ENCODE results near the gene FNDC1. TPM values are rescaled to one million over a fixed set of nuclear protein-coding genes. Genes with fewer than 3 reads are reported as not detected.

The FNDC1 gene
- total RNA-seq, 1 donor: not detected

DNA sequence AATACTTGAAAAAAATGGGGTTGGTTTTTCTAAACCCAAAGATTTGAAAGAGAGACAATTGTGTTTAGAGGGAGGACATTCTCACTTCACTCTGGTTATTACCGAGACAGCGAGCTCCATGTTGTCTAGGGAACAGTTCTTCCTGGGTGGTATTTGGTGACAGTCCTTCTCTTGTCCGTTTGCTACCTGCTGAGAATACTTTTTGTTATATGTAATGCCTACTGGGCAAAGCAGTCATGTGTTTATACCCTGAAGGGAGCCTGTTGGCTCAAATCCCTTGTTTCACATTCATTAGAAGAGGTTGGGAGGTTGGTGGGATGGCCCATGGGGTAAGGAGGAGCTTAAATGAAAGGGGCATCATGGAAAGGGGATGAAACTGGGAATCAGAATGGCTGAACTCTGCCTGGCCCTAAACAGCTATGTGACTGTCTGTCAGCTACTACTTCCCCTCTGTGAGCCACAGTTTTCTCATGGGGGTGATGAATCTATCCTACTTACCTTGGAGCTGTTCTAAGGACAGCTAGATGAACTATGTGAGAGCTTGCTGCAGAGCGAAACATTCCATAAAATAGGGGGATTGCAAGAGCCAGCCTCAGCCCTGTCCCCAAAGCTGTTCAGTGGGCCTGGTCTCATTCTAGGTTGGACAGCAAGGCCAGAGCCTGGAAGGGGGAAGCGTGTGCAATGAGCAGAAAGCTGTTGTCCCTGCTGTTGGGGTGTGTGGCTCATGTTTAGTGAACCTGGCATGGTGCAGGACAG, 43.5 kb downstream of the FNDC1 start:
- Histone ChIP-seq H3K27me3 (ENCODE audit: insufficient read depth, low read length) (peaks cover 2% of the 10 kb centered on the region), H3K9me3 (ENCODE audit: low read depth, low read length) (no peaks in the 10 kb centered on the region)

DNA sequence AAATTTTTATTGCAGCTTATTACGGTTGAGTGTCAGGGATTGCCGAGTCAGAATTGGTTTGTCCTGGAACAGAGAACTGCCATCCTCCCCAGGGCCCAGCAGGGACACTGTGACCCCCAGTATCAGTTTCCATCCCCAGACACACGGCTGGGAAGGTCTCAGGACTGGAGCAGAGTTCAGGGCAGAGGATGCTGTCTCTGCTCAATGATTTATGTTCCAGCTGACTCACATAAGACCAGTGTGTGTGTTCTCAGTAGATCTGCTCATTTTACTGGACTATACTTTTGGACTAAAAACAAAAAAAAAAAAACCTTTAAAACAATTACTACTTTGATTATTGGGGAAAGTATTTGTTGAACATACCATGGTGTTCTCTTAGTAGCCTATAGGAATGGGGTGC, 44.2 kb downstream of the FNDC1 start:
- Histone ChIP-seq H3K9me3 (ENCODE audit: low read depth, low read length) (no peaks in the 10 kb centered on the region), H3K27me3 (ENCODE audit: insufficient read depth, low read length) (peaks cover 3% of the 10 kb centered on the region), H3K4me3 (ENCODE audit: low read length) (no peak overlapping the region), H3K4me1 (ENCODE audit: insufficient read depth, low read length) (no peaks in the 10 kb centered on the region)

More for the DNA sequence above, 43.5 kb downstream of the FNDC1 start:
- no peak overlapping the region for H3K4me3 ChIP-seq (ENCODE audit: low read length)
- no peaks in the 10 kb centered on the region for H3K4me1 ChIP-seq (ENCODE audit: insufficient read depth, low read length)

DNA sequence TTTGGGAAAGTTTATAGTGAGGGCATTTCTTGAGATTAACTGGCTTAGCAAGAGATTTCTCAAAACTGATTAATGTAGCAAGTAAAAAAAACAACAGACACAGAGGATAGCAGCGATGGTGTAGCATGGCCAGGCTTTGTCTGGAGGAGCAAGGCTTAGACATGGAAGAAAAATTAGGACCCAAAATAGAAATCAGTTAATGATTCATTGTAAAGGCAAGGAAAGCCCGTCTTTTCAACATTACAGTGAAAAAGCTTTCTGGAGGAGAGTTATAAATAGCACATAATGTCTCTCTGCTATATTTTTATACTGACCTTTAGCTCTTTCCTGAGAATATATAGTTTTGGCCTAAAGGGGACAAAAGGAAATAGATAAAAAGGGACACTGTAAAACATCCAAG, 45.1 kb downstream of the FNDC1 start:
- H3K4me1 ChIP-seq (ENCODE audit: insufficient read depth, low read length): no peaks in the 10 kb centered on the region
- H3K27me3 ChIP-seq (ENCODE audit: insufficient read depth, low read length): peaks cover 3% of the 10 kb centered on the region
- no peak overlapping the region for H3K4me3 ChIP-seq (ENCODE audit: low read length)
- no peaks in the 10 kb centered on the region for H3K9me3 ChIP-seq (ENCODE audit: low read depth, low read length)

DNA sequence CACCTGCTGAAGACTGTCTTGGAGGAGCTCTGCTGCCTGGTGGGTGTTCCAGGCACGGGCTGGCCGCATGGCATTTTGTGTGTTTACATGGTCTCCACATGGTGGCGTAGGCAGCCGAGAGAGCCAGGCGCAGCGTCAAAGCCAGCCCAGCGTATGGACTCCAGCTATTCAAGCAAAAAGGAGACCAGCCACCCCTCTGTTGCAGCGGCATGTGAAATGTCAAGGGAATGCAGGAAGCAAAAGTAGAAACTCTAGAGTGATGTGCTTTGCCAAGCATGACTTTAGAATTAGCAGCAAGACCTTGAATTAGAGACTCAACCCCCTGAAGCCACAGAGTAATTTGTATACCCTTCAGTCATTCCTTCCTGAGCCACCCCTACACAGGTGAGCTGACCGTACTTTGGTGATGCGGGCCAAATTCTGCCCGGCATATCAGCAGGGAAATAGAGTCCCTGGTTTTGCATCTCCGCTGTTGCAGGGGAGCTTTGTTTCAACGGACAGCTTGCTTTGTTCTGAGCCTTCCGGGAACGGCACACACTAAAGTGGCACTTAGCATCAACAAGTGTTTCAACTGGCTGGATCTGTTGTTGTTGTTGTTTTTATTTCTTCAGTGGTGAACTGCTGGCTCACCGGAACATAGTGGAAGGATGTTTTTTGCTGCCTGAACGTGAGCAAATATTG, 48.5 kb downstream of the FNDC1 start:
- Histone ChIP-seq H3K4me1 (ENCODE audit: insufficient read depth, low read length) (no peaks in the 10 kb centered on the region), H3K27me3 (ENCODE audit: insufficient read depth, low read length) (peaks cover 3% of the 10 kb centered on the region), H3K4me3 (ENCODE audit: low read length) (no peak overlapping the region), H3K9me3 (ENCODE audit: low read depth, low read length) (no peaks in the 10 kb centered on the region)

DNA sequence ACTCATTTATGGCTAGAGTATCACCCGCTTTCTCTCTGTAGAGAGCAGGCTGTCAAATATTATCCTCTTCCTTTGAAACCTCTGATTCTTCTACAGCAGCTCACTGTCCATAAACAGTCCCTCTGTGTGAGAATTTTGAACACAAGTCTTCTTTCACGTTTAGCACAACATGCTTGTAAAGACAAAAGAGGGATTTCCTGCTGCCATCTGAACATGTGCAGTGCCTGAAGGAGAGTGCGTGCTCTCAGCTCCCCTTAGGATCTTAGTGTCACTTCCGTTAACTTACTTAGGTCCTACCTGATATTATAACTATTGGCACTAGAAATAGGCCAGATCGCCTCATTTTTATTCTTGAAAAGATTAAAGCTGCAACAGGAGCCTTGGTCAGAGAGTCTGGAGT, 50.9 kb downstream of the FNDC1 start:
- Histone ChIP-seq H3K4me3 (ENCODE audit: low read length) (no peak overlapping the region), H3K27me3 (ENCODE audit: insufficient read depth, low read length) (peaks cover 3% of the 10 kb centered on the region), H3K4me1 (ENCODE audit: insufficient read depth, low read length) (no peaks in the 10 kb centered on the region)

DNA sequence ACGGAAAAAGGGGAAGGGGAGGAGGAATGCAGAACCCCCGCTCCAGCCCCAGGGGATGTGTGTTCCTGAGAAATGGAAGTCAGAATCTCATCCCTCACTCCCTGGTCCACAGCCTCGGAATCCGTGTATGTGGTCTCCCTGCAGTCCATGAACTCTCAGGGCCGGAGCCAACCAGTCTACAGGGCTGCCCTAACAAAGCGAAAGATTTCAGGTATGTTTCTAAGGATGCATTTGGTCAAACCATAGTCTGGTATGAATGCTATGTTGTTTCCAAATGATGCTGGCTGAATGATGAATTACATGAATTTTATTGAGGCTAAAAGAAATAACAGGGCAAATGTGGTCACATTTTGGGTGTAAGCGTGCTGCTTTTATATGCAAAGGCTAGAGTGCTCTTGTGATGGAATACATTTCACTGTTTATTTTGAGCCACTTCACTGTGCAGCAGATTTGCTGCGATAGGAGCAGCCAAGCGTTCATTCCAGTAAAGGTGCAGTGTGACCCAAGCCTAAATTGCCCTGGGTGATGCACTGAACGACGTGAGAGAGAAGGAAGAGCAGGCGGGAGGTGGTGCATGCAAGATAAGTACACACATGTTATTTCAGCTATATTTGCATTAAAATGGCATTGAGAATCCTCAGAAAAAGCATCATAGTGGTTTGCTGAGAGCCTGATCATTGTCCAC, 52.4 kb downstream of the FNDC1 start:
- no peaks in the 10 kb centered on the region for H3K9me3 ChIP-seq (ENCODE audit: low read depth, low read length)
- H3K4me1 ChIP-seq (ENCODE audit: insufficient read depth, low read length): no peaks in the 10 kb centered on the region
- H3K4me3 ChIP-seq (ENCODE audit: low read length): no peak overlapping the region
- H3K27me3 ChIP-seq (ENCODE audit: insufficient read depth, low read length): peaks cover 6% of the 10 kb centered on the region

More for the DNA sequence above, 50.9 kb downstream of the FNDC1 start:
- H3K9me3 ChIP-seq (ENCODE audit: low read depth, low read length): no peaks in the 10 kb centered on the region

DNA sequence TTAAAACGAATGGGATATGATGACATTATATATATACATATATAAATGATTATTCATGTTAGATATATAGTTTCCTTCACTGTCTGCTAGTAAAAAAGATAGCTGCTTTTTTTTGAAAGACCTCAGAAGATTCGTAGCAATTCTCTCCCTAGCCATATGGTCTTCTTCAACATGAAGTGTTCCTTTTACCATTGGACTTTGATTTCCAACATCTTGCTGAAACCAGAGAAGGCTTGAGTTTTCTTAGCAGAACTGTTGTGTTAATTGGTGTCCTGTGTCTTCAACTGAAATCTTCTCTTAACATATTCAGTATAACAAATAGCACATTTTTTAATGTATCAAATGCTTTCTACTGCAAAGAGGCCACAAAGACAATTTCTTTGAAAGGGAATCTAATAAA, 55.3 kb downstream of the FNDC1 start:
- H3K9me3 ChIP-seq (ENCODE audit: low read depth, low read length): no peaks in the 10 kb centered on the region
- H3K4me3 ChIP-seq (ENCODE audit: low read length): no peak overlapping the region
- no peaks in the 10 kb centered on the region for H3K4me1 ChIP-seq (ENCODE audit: insufficient read depth, low read length)
- peaks cover 14% of the 10 kb centered on the region for H3K27me3 ChIP-seq (ENCODE audit: insufficient read depth, low read length)

DNA sequence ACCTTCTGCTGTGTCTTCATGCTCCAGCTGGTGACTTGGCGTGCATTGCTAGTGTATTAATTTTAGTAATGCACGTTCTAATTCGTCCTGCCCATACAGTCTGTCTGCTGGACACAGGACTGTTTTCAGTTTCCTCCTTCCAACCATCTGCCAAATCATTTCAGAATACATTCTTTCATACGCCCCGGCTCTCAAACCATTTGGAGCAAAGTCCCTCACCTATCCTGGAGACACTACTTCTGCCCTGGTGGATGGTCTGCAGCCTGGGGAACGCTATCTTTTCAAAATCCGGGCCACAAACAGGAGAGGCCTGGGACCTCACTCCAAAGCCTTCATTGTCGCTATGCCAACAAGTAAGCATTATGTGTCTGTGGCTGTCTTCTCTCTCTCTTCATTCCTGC, 60.5 kb downstream of the FNDC1 start:
- Histone ChIP-seq H3K4me3 (ENCODE audit: low read length) (no peak overlapping the region), H3K4me1 (ENCODE audit: insufficient read depth, low read length) (no peaks in the 10 kb centered on the region), H3K9me3 (ENCODE audit: low read depth, low read length) (no peaks in the 10 kb centered on the region), H3K27me3 (ENCODE audit: insufficient read depth, low read length) (peaks cover 34% of the 10 kb centered on the region)

DNA sequence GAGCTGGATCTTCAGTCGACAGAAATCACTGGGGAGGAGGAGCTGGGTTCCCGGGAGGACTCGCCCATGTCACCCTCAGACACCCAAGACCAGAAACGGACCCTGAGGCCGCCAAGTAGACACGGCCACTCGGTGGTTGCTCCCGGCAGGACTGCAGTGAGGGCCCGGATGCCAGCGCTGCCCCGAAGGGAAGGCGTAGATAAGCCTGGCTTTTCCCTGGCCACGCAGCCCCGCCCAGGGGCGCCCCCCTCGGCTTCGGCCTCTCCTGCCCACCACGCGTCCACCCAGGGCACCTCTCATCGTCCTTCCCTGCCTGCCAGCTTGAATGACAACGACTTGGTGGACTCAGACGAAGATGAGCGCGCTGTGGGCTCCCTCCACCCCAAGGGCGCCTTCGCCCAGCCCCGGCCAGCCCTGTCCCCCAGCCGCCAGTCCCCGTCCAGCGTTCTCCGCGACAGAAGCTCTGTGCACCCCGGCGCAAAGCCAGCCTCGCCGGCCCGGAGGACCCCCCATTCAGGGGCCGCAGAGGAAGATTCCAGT, 63.0 kb downstream of the FNDC1 start:
- no peaks in the 10 kb centered on the region for H3K4me1 ChIP-seq (ENCODE audit: insufficient read depth, low read length)
- no peak overlapping the region for H3K4me3 ChIP-seq (ENCODE audit: low read length)
- H3K9me3 ChIP-seq (ENCODE audit: low read depth, low read length): no peaks in the 10 kb centered on the region
- H3K27me3 ChIP-seq (ENCODE audit: insufficient read depth, low read length): peaks cover 47% of the 10 kb centered on the region

DNA sequence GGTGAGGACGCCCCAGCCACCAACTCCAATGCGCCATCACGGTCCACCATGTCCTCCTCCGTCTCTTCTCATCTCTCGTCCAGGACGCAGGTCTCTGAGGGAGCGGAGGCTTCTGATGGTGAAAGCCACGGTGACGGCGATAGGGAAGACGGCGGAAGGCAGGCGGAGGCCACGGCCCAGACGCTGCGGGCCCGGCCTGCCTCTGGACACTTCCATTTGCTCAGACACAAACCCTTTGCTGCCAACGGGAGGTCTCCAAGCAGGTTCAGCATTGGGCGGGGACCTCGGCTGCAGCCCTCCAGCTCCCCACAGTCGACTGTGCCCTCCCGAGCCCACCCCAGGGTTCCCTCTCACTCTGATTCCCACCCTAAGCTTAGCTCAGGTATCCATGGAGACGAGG, 63.6 kb downstream of the FNDC1 start:
- Histone ChIP-seq H3K4me1 (ENCODE audit: insufficient read depth, low read length) (no peaks in the 10 kb centered on the region), H3K9me3 (ENCODE audit: low read depth, low read length) (no peaks in the 10 kb centered on the region), H3K27me3 (ENCODE audit: insufficient read depth, low read length) (peaks cover 50% of the 10 kb centered on the region), H3K4me3 (ENCODE audit: low read length) (no peak overlapping the region)

DNA sequence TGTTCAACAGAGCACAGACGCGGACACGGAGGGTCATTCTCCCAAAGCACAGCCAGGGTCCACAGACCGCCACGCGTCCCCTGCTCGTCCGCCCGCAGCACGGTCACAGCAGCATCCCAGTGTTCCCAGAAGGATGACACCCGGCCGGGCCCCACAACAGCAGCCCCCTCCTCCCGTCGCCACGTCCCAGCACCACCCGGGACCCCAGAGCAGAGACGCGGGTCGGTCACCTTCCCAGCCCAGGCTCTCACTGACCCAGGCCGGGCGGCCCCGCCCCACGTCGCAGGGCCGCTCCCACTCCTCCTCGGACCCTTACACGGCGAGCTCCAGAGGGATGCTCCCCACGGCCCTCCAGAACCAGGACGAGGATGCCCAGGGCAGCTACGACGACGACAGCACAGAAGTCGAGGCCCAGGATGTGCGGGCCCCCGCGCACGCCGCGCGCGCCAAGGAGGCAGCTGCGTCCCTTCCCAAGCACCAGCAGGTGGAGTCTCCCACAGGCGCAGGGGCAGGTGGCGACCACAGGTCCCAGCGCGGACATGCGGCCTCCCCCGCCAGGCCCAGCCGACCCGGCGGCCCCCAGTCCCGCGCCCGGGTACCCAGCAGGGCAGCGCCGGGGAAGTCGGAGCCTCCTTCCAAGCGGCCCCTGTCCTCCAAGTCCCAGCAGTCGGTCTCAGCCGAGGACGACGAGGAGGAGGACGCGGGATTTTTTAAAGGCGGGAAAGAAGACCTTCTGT, 64.3 kb downstream of the FNDC1 start:
- Histone ChIP-seq H3K9me3 (ENCODE audit: low read depth, low read length) (no peaks in the 10 kb centered on the region), H3K4me3 (ENCODE audit: low read length) (no peak overlapping the region), H3K4me1 (ENCODE audit: insufficient read depth, low read length) (no peaks in the 10 kb centered on the region), H3K27me3 (ENCODE audit: insufficient read depth, low read length) (peaks cover 49% of the 10 kb centered on the region)

DNA sequence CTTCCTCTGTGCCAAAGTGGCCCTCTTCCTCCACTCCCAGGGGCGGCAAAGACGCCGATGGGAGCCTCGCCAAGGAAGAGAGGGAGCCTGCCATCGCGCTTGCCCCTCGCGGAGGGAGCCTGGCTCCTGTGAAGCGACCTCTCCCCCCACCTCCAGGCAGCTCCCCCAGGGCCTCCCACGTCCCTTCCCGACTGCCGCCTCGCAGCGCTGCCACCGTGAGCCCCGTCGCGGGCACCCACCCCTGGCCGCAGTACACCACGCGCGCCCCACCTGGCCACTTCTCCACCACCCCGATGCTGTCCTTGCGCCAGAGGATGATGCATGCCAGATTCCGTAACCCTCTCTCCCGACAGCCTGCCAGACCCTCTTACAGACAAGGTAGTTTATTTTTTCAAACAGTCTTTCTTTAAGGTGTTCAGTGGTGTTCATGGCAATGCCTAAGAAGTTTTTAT, 64.9 kb downstream of the FNDC1 start:
- Histone ChIP-seq H3K4me1 (ENCODE audit: insufficient read depth, low read length) (no peaks in the 10 kb centered on the region), H3K27me3 (ENCODE audit: insufficient read depth, low read length) (peaks cover 44% of the 10 kb centered on the region), H3K4me3 (ENCODE audit: low read length) (no peak overlapping the region), H3K9me3 (ENCODE audit: low read depth, low read length) (no peaks in the 10 kb centered on the region)

DNA sequence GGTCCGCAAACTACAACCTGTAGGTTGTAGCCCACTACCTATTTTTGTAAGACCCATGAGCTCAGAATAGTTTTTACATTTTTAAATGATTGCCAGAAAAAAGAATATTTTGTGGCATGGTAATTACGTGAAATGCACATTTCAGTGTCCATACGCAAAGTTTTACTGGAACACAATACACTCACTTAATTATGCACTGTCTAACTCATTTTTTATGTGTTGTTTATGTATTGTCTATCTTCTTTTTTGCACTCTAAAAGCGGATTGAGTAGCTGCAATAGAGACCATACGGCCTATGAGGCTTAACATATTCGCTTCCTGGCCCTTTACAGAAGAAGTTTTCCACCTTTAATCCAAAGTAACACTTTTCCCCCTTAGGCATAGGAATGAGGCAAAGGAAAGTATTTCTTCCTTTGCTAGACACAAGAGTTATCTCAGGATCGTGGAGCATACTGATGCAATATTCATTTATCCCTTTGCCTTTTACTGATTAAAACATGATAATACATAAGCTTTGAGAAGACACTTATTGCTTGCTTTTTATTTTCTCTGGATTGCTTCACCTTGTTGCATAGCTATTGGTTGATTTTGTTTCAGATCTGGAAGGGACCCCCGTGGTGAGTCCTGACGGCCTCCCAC, 69.8 kb downstream of the FNDC1 start:
- Histone ChIP-seq H3K9me3 (ENCODE audit: low read depth, low read length) (no peaks in the 10 kb centered on the region), H3K4me1 (ENCODE audit: insufficient read depth, low read length) (no peaks in the 10 kb centered on the region), H3K4me3 (ENCODE audit: low read length) (no peak overlapping the region), H3K27me3 (ENCODE audit: insufficient read depth, low read length) (peaks cover 27% of the 10 kb centered on the region)

DNA sequence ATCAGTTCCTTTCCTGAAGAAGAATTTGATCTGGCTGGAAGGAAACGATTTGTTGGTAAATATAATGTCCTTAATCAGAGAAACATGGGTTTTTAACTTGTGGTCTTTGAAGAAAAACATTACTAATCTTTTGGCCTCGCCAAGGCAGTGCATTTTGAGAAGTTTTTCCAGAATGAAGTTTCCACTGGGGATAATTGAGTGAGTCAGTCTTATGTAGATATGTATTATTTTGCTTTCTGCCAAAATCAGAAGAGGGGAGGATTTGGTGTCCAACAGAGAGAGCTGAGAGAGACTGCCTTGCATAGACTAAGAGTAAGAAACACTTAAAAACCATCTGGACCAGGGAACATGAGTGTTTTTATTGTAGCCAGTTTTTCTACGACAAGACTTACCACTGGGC, 79.9 kb downstream of the FNDC1 start:
- Histone ChIP-seq H3K27me3 (ENCODE audit: insufficient read depth, low read length) (no peaks in the 10 kb centered on the region), H3K4me3 (ENCODE audit: low read length) (no peak overlapping the region), H3K4me1 (ENCODE audit: insufficient read depth, low read length) (no peaks in the 10 kb centered on the region), H3K9me3 (ENCODE audit: low read depth, low read length) (no peaks in the 10 kb centered on the region)

All from mononuclear cell (primary cell).